ENCODE data around the gene NRAP.

DNA sequence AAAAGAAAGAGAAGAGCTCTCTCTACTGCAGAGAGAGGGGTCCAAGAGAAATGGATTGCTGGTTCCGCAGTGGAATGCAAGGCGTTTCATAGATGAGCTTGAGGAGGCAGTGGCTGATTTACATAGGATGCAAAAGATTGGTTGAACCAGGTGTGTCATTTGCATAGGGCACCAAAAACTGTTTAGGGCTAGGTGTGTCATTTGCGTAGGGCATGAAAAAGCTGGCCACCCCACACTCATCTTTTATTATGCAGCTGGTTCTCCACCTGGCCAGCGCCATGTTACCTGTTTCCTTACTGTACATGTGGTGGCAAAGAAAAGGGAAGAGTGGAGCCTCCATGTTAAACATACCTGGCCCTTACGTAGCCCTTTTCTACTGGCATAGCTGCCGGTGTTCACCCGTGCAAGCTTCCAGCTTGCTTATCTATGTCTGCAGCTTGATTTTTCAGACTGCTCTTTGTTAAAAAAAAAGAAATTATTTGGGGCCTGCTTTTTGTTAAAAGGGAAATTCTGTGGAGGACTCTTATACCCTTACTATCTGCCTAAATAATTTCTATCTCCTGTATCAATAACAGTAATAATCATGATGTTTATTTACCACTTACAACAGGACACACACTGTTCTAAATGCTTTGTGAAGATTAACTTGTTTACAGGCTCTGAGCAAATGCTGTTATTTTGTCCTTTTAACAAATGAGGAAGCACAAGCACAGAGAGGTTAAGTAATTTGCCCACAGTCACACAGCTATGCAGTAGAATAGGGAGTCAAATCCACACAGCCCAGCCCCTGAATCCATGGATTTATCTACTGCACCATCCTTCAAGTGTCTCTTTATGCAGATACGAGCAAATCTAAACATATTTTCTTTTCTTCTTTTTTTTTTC, 49.2 kb upstream of the NRAP start:
- TF ChIP-seq, protein P1, sequence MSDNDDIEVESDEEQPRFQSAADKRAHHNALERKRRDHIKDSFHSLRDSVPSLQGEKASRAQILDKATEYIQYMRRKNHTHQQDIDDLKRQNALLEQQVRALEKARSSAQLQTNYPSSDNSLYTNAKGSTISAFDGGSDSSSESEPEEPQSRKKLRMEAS (IDR thresholded peaks at IDR 0.05) = no peak
- TF ChIP-seq YY1 (IDR thresholded peaks at IDR 0.05; ENCODE audit: low read depth) (0 out of 2 replicates have a peak, but pooled peaks have one; percentile 51), TAF1 (IDR thresholded peaks at IDR 0.05; ENCODE audit: low read depth) (no peak), RAD21 (IDR thresholded peaks at IDR 0.05; ENCODE audit: low read depth) (no peak)

All from Ishikawa (cell line).